Measurements from ENCODE around the gene FXYD3. TPM values are rescaled to one million over a fixed set of nuclear protein-coding genes. Genes with fewer than 3 reads are reported as not detected.

Gene FXYD3
- total and polyA plus RNA-seq, 2 of the 13 experiments (the other 11 are each of a cell fraction or from before 2014, with no cell fraction given) = 4.9 TPM; not detected in 1

GRCh38 chr19:35077411-35078223, 38.0 kb upstream of the FXYD3 start (continued):
- TF ChIP-seq THAP9 (CRISPR knock-in tag; IDR thresholded peaks at IDR 0.05; ENCODE audit: borderline replicate concordance) = no peak
- TF ChIP-seq ZNF746 (CRISPR knock-in tag; IDR thresholded peaks at IDR 0.05) = no peak
- no peak for TF ChIP-seq CBFB (CRISPR knock-in tag; IDR thresholded peaks at IDR 0.05)
- TF ChIP-seq ZNF3 (CRISPR knock-in tag; IDR thresholded peaks at IDR 0.05) = no peak

GRCh38 chr19:35079826-35080225, 35.8 kb upstream of the FXYD3 start:
- Histone ChIP-seq H2AFZ (ENCODE audit: low read length) (no peak overlapping the region), H3K9ac (ENCODE audit: insufficient read depth, low read depth, low read length) (no peak overlapping the region), H3K4me3 (replicated peaks in 1 of 3; ENCODE audit: insufficient read depth in 1 of 3, low read depth in 2 of 3, low read length in 3 of 3) (no peak overlapping the region), H3K36me3 (replicated peaks in 1 of 2; ENCODE audit: control insufficient read depth in 1 of 2, insufficient read depth in 2 of 2, low read length in 2 of 2) (no peaks in the 10 kb centered on the region), H3K4me1 (ENCODE audit: insufficient read depth, low read length) (peaks cover 9% of the 10 kb centered on the region; the same call in 1 of the 2 replicates), H4K20me1 (ENCODE audit: insufficient read depth, low read length) (no peaks in the 10 kb centered on the region), H3K27me3 (ENCODE audit: control insufficient read depth in 1 of 2, insufficient read depth in 2 of 2, low read length in 2 of 2) (peaks cover 12 to 57% of the 10 kb centered on the region in 2 experiments), H3K4me2 (ENCODE audit: low read depth, low read length) (no peak overlapping the region), H3K27ac (ENCODE audit: extremely low read length, insufficient read depth, low read length) (no peak overlapping the region), H3K79me2 (ENCODE audit: insufficient read depth, low read length) (no peaks in the 10 kb centered on the region), H3K9me3 (ENCODE audit: low read length) (no peaks in the 10 kb centered on the region)
- intact Hi-C loops (cut with micrococcal nuclease; ENCODE audit: unreplicated experiment) = no loop called here
- BruUV-seq (replicated peaks) = no TSS peak
- POLR2A ChIA-PET = no interaction called here
- 0% methylated on average over 1 of the region's 14 CpGs for WGBS (ENCODE audit: low lambda C conversion rate)
- CTCF ChIA-PET (ENCODE audit: low intra/inter-chr PET ratio, low total read pairs) = no interaction called here
- FAIRE-seq (no peak), ATAC-seq (no peak), DNase-seq (ENCODE audit: low spot score) (no peak)
- in situ Hi-C loops (cut with HindIII; ENCODE audit: extremely low pct_ligation_motif_present, low pct_unique_long_range_greater_than_20kb) = no loop called here
- TF ChIP-seq MTF1 (CRISPR knock-in tag; IDR thresholded peaks at IDR 0.05) (no peak), RAD51 (IDR thresholded peaks at IDR 0.05; ENCODE audit: borderline replicate concordance) (no peak), KDM3A (CRISPR knock-in tag; IDR thresholded peaks at IDR 0.05; ENCODE audit: low read depth) (no peak), ZNF629 (CRISPR knock-in tag; conservative IDR thresholded peaks at IDR 0.05) (no peak)
